Posterior cingulate gyrus (tissue), 11 donors: ENCODE data around the gene ANKRD55.
"Not testable (repeated sequence)": the region's sequence is repeated elsewhere in the genome, so short reads cannot be mapped to it uniquely, and the experiment has no call there.

Source experiments
- DNase-seq, 10 donors: peaks; one replicate each; pipeline versions ENCODE4 v3.0.0 to v3.0.0-alpha.2; 2020 to 2021; ENCODE audit warnings: mixed read lengths in 3 of 10
- intact Hi-C: fragments of 100-400 bp; cut with DNase I; formaldehyde crosslinking; loops from one replicate; pipeline ENCODE4 v1.15.1; 2023

The ANKRD55 gene

DNA sequence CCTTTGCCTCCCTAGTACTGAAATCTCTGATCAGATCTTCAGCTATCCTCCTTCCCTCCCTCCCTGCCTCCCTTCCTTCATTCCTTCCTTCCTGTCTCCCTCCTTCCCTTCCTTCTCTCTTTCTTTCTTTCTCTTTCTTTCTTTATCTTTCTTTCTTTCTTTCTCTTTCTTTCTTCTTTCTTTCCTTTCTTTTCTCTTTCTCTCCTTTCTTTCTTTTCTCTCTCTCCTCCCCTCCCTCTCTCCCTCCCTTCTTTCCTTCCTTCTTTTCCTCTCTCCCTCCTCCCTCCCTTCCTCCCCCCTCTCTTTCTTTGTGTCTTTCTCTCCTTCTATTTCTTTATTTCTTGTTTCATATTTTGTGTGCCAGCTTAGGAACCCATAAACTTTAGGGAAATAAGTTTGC lies 23.9 kb upstream of the ANKRD55 start:
- DNase-seq = no peak
- intact Hi-C loops = no loop called here

DNA sequence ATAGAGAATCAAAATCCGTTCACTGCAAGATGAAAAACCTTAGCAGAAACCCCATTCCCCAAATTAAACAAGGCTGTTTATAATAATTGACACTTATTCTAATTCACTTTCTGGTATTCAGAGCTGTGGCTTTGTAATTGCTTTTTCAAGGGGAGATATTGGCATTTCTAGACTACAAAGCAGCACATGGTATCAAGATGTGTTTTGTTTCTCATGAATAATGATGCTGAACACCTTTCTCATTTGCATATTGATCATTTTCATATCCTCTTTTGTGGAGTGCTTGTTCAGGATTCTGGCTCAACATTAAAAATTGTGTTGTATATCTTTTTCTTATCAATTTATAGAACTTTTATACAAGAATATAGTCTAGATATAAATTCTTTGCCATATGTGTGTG lies 22.4 kb upstream of the ANKRD55 start:
- intact Hi-C loops = no loop called here
- DNase-seq = no peak

DNA sequence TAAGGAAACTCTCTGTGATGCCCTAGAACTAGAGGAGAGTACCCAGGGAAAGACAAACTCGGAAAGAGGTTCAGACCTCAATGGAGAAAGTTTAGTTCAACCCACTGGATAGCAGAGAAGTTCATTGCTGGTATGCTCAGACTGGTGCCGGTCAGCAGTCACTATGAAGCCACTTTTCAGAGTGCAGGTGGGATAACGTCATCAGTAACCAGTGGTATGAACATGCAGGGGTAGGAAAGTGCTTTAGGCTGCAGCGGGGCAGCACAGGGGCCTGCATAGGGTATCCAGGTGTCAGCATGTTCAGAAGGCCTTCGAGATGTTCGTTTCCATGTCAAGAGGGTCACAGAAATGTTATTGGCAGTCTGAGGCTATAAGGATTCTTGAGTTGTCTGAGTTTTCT lies 20.8 kb upstream of the ANKRD55 start:
- DNase-seq = no peak
- intact Hi-C loops = no loop called here

DNA sequence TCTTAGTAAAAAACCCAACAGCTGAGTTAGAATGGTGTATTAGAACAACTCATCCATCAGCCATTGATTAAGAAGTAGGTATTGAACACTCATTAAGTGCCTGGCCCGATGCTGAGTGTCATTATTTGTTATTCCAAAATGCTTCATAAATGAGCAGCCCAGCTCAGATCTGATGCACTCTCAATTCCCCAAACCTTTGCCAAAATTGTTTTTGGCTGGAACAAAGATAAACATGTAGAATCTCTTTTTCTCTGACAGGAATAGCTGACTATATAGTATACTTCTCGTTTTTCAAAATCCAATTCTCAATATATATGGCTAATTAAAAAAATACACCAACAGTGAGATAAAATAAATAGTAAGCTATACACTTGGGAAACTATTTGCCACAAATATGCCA lies 20.0 kb upstream of the ANKRD55 start:
- intact Hi-C loops = no loop called here
- no peak for DNase-seq

DNA sequence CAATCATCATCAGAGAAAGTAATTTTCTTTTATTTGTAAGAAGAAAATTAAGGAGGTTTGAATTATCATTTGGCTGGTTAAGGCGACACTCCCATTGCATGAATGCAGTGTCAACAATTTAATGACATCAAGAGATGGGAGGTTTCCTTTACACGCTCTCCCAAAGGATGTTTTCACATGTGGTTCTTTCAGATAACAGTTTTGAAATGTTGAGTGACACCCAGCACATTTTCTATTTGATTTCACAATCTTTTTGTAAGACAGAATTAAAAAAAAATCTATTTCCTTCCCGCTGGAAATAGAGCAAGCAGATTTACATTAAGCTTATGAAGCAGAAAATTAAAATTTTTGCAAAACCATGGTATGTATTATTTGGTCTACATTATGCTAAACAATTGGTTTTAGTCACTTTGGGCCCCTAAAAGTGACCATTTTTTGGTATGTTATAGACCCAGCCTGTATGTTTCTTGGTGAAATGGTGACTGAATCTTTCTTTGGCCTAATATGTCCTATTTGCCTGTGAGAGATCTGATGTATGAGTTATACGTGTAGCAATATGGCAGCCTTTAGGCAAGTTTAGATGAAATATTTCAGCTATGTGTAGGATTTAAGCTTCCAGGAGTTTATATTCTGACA lies 18.9 kb upstream of the ANKRD55 start:
- DNase-seq = no peak
- intact Hi-C loops = no loop called here

DNA sequence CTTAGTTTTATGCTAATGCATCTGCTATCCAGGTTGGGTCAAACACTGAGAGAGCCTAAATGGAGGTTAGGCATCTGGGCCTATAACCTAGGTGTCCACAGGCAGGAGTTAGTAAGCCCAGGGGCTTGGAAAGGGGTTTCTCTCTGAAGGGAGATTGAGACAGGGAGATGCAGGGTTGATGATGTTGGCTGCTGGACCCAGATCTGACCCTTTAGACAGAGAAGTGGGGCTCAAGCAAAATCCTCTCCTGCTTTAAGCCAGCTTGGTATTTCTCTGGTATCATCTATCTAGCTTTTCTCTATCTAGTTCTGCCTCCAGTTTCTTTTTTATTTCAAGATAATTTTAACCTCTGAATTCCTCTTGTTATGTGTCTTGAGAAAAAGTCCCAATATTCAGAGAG lies 18.3 kb upstream of the ANKRD55 start:
- intact Hi-C loops = no loop called here
- DNase-seq = no peak

DNA sequence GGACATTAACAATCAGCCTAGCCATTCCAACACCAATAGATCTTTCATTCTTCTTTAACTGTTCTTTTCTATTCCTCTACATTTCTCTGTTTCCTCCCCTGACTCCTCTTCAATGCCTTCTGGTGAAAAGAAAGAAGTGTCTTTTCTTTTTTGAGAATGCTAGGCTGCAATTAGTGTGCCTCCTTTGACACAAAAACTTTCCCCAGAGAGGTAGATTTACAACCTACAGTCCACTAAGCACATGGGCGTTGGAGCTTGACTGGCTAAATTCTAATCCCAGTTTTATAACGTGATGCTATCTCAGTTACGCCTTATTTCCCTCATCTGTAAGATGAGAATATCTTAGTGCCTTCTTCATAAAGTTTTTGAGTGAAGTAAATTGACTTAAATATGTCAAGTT lies 16.9 kb upstream of the ANKRD55 start:
- no peak for DNase-seq
- intact Hi-C loops = no loop called here

DNA sequence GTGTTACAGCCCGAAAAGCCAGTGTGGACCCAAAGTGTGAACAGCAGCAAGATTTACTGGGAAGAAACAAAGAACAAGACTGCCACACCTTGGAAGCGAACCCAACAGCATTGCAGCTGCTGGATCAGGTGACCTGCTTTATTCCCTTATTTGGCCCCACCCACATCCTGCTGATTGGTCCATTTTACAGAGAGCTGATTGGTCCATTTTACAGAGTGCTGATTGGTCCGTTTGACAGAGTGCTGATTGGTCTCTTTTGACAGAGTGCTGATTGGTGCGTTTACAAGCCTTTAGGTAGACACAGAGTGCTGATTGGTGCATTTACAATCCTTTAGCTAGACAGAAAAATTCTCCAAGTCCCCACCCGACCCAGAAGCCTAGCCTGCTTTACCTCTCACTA lies 16.0 kb upstream of the ANKRD55 start:
- DNase-seq, intact Hi-C loops: not testable (repeated sequence)

DNA sequence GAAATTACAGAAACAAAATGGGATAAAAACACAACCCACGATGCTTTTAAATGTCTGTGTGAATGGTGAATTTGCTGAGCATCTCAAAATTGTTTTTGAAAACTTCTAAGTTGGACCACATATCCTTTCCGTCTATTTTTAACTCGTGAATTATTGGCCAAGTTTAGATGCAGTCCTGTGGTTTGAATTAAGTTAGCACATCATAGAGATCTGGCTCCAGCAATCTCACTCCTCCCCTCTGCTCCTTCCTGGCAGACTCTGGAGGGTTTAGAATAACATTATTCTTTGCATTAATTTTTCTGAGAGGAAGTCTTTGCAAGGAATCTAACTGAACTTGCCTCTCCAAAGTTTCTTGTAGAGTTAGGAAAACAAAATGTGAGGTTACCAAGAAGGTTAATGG lies 14.5 kb upstream of the ANKRD55 start:
- intact Hi-C loops = no loop called here
- DNase-seq = no peak

DNA sequence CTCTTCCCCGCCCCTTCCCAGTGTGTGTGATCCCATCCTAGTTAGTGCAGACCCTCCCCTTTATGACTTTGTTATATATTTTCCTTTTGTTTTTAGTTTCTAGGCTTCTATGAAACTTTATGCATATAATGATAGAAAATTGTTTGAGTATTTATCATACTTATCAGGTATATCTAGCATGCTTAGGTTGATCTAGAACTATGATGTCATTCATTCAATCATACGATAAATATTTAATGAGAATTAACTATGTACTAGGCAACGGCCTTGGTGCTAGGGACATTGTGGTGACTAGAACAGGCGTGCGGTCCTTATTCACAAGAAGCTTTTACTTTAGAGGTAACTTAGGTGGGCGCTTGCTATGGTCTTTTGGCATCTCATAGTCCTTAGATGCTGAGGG lies 13.6 kb upstream of the ANKRD55 start:
- intact Hi-C loops = no loop called here

DNA sequence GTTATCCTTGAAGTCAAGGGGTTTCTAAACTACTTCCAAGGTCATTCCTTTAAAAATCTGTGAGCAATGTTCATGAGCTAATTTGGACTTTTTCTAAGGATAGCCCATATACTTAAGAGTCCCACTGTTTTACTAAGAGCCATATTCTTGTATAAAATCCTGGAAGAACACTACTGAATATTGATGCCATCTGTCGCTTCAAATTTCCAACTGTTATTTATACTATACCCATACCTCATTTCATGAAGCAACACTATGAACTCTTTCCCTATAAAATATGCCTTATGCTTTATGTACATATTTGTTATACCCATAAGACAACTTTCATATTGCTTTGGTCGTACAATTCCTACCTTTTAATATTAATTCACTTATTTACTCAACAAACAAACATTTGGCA lies 12.4 kb upstream of the ANKRD55 start:
- intact Hi-C loops = no loop called here
- DNase-seq = no peak

More for the DNA sequence above, 13.6 kb upstream of the ANKRD55 start:
- no peak for DNase-seq

DNA sequence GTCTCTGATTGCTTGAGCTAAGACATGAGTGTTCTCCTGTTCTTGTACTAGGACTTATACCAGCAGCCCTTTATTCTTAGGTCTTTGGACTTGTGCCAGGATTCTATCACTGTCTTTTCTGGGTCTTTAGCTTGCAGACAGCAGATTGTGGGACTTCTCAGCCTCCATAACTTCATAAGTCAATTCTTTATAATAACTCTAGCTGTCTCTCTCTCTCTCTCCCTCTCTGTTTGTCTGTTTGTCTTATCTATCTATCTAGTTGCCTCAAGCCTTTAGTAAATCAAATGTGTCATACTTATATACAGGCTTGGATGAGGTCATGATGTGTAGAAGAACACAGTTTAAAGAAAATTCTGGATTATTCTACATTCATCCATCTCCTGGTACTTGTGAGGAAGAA lies 11.5 kb upstream of the ANKRD55 start:
- DNase-seq = no peak
- intact Hi-C loops = no loop called here

DNA sequence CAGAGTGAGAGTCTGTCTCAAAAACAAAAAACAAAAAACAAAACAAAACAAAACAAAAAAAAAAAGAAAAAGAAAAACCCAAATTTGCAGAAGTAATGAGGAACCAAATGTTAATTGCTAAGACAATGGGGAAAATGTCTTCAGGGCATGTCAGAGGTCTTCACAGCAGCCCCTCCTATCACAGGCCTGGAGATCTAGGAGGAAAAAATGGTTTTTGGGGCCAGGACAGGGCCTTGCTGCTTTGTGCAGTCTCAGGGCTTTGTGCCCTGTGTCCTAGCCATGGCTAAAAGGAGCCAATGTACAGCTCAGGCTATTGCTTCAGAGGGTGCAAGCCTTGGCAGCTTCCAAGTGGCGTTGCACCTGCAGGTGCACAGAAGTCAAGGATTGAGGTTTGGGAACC lies 9.1 kb upstream of the ANKRD55 start:
- DNase-seq, intact Hi-C loops: not testable (repeated sequence)

DNA sequence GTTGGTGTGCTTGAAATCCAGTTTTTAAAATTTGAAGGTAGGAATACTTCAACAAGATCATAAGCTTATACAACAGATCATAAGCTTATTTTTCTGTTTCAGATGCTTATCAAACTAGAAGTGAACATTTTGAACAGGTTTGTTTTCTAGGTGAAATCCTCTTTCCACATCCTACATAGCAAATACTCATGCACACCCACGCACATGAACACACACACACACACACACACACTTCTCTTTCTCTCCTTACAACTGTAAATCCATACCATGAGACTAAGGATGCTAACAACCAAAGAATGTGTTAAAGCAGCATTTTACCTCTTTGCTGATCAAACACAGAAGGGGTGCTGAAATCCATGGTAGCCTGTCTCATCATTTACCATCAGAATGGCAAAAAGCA lies 592 bp downstream of the ANKRD55 start:
- intact Hi-C loops = no loop called here
- DNase-seq = no peak

DNA sequence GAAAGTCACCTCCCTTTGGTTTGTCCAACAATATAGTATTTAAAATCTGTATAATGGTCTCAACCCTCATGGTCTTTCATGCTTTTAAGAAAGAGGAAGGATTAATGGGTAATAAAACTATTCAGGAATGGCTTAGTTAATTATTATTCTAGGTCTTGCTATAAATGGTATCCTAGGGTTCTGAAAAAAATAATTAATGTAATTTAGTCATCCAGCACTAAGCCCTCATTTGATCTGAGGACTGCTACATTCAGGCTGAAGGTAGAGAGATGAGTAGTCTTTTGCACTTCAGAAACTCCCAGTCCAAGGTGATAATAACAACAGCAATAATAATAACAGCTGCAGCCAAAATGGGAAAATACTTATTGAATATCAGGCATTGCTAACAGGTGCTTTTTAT lies 2.6 kb downstream of the ANKRD55 start:
- no peak for DNase-seq
- intact Hi-C loops = no loop called here

DNA sequence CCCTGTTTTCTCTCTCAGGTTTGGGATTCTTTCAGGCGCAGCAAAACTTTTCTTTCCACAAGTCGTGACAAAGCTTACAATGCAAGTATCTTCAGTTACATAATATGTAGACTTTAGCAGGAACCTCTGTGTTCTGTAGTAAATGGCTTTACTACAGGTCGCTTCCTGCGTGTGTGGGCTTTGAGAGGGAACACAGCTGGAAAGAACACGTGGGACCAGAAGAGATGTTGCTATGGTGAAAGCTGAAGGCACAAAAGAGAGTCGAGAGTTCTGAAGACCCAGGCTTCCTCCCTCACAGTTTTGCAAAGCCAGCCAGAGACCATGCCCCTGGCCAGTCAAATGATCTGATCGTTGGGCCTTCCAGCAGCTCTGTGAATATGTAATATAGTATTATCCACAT lies 4.0 kb downstream of the ANKRD55 start:
- no peak for DNase-seq
- intact Hi-C loops = no loop called here

DNA sequence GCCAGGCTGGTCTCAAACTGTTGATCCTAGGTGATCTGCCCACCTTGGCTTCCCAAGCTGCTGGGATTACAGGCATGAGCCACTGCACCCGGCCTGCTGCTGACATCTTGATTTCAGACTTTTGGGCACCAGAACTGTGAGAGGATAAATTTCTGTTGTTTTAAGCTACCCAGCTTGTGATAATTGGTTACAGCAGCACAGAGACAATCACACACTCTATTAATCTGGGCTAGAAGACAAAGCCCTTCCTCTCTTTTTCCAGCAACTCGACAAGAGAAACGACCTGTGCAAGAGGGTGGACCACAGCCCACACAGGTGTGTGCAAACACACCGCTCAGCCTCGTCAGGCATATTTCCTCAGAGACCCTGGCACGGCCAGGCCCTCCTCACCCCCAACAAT lies 4.5 kb downstream of the ANKRD55 start:
- intact Hi-C loops = no loop called here
- no peak for DNase-seq

DNA sequence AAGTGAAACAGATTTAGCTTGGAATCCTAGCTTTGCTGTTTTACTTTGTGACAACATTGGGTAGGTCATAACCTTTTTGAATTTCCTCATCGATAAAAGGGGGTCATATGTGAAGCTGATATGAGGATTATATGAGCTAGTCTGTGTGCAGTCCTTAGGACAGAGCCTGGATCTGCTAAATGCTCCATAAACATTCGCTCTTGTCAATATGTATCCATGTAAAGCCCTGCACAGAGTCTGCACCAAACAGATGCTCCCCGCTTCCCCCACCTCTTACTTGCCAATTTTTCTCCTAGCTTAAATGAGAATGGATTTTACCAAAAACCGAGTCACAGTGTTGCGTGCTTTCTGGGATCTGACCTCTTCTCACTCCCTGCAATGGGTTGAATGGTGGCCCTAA lies 5.4 kb downstream of the ANKRD55 start:
- DNase-seq = no peak
- intact Hi-C loops = no loop called here

DNA sequence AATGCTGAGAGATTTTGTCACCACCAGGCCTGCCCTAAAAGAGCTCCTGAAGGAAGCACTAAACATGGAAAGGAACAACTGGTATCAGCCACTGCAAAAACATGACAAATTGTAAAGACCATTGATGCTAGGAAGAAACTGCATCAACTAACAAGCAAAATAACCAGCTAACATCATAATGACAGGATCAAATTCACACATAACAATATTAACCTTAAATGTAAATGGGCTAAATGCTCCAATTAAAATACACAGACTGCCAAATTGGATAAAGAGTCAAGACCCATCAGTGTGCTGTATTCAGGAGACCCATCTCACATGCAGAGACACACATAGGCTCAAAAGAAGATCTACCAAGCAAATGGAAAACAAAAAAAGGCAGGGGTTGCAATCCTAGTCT lies 9.8 kb downstream of the ANKRD55 start:
- DNase-seq, intact Hi-C loops: not testable (repeated sequence)

DNA sequence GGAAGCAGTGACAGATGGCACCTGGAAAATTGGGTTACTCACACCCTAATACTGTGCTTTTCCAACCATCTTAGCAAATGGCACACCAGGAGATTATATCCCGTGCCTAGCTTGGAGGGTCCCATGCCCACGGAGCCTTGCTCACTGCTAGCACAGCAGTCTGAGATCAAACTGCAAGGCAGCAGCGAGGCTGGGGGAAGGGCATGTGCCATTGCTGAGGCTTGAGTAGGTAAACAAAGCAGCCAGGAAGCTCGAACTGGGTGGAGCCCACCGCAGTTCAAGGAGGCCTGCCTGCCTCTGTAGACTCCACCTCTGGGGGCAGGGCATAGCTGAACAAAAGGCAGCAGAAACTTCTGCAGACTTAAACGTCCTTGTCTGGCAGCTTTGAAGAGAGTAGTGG lies 11.5 kb downstream of the ANKRD55 start:
- intact Hi-C loops, DNase-seq: not testable (repeated sequence)

DNA sequence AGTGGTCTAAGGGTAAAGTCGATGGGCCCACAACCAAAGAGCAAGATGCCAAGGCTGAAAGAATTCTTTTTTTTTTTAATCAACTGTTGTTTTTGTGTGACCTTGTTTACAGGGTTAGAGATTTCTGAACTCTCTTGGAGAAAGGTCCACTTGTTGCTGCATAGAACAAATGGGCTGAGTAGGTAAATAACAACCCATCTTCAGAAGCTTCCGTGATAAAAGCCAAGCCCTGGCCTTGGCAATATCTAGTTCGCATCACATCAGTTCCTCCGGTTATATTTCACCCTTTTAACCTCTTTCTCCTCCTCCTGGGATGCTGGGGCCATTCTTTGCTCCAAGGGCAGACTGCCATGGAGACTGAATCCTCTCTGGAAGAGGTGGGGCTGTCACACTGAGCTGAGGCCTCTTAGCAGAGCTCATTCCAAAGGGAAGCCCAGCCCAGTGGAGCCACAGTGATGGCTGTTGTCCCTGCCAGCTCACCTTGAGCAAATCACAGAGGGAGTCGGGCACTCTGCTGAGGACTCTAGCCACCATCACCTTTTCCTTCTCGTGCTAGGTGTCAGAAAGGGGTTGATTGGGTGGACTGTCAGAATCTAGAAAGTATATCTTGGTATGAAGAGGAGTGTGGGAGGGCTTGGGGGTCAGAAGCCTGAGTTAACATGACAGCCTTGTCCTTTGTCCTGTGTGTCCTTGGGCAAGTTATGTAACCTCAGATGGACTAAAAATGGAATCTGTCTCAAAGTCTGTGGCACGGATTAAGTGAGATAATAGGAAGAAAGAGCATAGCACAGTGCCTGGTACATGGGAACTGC lies 17.9 kb downstream of the ANKRD55 start:
- intact Hi-C loops = no loop called here
- DNase-seq = no peak

DNA sequence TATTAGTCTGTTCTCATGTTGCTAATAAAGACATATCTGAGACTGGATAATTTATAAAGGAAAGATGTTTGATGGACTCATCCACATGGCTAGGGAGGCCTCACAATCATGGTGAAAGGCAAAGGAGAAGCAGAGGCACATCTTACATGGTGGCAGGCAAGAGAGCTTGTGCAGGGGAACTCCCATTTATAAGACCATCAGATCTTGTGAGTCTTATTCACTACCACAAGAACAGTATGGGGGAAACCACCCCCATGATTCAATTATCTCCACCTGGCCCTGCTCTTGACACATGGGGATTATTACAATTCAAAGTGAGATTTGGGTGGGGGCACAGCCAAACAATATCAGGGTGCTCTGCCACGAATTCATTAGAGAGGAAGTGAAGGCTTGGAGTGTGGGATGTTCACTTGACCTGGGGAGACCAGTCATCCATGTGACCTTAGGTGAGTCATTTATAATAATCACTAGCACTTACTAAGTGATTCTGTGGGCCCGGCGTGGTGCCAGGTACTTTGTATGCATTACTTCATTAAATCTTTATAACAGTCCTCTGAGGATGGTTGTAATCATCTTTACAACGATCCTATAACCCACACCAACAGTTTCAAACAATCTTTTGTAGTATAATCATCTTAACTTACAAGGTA lies 19.1 kb downstream of the ANKRD55 start:
- not testable (repeated sequence) for DNase-seq

More for the DNA sequence above, 19.1 kb downstream of the ANKRD55 start:
- intact Hi-C loops = not testable (repeated sequence)
